ENCODE measurements around the gene ALK.

ALK gene

DNA sequence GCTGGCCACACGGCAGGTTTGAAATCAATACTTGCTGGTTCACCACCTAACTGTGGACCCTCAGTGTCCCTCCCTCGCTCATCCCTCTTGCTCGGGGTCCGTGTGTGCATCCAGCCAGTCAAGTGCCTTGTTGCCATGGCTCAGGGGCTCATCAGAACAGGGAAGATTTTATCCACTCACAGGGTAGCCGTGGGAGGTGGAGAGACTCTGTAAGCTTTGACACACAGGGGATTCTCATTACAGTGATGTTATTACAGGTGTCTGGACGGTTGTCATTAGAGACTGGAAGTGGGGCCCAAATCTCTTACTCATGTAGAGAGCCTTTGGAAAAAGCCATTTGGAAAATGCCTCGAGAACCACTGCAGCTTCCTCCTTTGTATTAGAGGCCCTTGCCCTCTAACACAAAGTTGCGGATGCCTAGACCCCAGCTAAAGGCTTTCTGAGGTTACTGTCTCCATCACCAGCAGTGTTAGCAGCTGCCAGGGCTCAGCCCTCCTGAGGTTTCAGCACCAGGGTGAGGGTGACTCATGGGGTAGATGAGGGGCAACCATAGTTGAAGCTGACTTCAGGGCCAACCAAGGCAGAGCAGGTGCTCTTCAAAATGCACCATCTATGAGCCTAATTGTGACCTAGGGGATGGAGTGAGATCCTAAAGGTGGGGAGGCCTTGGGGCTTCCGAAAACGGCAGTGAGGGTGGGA is 610.6 kb downstream of the ALK start:
- no peak overlapping the region for H2AFZ ChIP-seq (ENCODE audit: low read depth)
- no peak overlapping the region for H3K27ac ChIP-seq
- no peak overlapping the region for H3K4me3 ChIP-seq (IDR thresholded peaks at IDR 0.05; ENCODE audit: insufficient read depth, low read depth, low read length)
- H3K79me2 ChIP-seq (ENCODE audit: insufficient read depth, low read depth), result no peaks in the 10 kb centered on the region
- H3K4me1 ChIP-seq (ENCODE audit: low read depth, poor library complexity, severe bottlenecking), result no peaks in the 10 kb centered on the region
- H3K27me3 ChIP-seq (ENCODE audit: insufficient read depth, low read depth), result no peaks in the 10 kb centered on the region
- no peaks in the 10 kb centered on the region for H3K36me3 ChIP-seq (ENCODE audit: insufficient read depth)
- no peak overlapping the region for H3K4me2 ChIP-seq
- no peaks in the 10 kb centered on the region for H4K20me1 ChIP-seq (ENCODE audit: insufficient read depth)
- H3K9ac ChIP-seq, result no peak overlapping the region
- TF ChIP-seq, protein P1, sequence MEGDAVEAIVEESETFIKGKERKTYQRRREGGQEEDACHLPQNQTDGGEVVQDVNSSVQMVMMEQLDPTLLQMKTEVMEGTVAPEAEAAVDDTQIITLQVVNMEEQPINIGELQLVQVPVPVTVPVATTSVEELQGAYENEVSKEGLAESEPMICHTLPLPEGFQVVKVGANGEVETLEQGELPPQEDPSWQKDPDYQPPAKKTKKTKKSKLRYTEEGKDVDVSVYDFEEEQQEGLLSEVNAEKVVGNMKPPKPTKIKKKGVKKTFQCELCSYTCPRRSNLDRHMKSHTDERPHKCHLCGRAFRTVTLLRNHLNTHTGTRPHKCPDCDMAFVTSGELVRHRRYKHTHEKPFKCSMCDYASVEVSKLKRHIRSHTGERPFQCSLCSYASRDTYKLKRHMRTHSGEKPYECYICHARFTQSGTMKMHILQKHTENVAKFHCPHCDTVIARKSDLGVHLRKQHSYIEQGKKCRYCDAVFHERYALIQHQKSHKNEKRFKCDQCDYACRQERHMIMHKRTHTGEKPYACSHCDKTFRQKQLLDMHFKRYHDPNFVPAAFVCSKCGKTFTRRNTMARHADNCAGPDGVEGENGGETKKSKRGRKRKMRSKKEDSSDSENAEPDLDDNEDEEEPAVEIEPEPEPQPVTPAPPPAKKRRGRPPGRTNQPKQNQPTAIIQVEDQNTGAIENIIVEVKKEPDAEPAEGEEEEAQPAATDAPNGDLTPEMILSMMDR (conservative IDR thresholded peaks at IDR 0.05; ENCODE audit: low read depth, low read length), result no peak

DNA sequence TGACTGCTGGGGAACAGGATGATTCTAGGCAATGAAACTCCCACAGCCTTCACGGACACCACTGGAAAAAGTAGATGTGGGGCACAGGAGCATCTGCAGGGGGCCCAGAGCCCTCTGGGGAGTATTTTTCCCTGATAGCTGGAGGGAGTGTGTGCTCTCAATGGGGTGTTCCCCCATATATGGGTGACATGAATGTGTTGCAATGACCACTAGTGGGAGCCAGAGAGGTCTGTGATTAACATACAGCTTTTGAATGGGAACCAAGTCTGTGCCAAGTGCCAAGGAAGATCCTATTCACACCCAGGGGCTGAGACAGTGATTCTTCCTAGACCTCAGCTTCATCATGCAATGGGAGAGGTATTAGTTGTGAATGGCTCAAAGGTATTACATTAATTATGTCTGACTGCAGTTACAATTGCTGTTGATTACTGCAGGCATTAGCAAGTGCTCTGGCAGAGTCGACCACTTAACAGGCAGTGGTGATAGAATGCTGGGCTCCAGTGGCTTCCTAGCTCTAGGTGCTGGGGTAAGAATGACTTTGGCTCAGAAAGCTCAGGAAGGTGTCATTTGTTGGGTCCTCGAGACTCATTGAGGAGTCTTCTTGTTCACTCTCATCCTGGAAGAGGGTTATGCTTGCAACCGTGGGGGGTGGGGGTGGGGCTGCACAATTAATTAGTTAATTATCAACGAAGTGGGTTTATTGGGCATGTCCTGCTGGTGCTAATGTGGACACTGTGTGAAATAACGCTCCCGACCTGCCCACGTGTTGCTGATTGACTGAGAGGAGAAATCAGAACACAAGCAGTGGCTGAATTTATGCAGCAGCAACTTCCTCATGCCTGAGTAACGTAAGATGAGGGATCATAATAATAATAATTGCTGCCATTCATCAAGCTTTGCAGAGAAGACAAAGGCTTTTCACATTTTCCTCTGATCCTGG is 612.0 kb downstream of the ALK start:
- H2AFZ ChIP-seq (ENCODE audit: low read depth), result no peak overlapping the region
- no peaks in the 10 kb centered on the region for H3K36me3 ChIP-seq (ENCODE audit: insufficient read depth)
- no peaks in the 10 kb centered on the region for H3K27me3 ChIP-seq (ENCODE audit: insufficient read depth, low read depth)
- H3K4me1 ChIP-seq (ENCODE audit: low read depth, poor library complexity, severe bottlenecking), result no peaks in the 10 kb centered on the region
- H3K27ac ChIP-seq, result no peak overlapping the region
- no peaks in the 10 kb centered on the region for H4K20me1 ChIP-seq (ENCODE audit: insufficient read depth)
- TF ChIP-seq, protein P1 (conservative IDR thresholded peaks at IDR 0.05; ENCODE audit: low read depth, low read length), result peak; percentile 90
- no peak overlapping the region for H3K4me3 ChIP-seq (IDR thresholded peaks at IDR 0.05; ENCODE audit: insufficient read depth, low read depth, low read length)
- H3K4me2 ChIP-seq, result no peak overlapping the region
- H3K79me2 ChIP-seq (ENCODE audit: insufficient read depth, low read depth), result no peaks in the 10 kb centered on the region
- no peak overlapping the region for H3K9ac ChIP-seq

DNA sequence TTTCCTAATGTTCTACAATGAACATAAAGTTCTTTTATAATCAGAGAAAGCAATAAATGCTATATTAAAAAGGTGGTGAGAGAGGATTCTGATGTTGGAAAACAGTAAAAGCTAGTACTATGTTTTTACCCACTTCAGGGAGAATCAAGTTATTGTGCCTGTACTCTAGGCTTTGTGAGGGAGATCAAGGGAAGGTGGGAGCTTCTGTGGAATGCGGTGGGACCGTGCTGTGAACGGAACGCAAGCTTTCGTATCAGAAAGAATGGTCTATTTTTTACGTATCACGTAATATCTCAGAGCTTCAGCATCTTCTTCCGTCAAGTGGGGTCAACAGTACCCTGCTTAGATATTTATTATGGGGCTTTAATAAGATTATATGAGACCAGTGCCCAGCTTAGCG is 613.0 kb downstream of the ALK start:
- no peak overlapping the region for H3K27ac ChIP-seq
- no peaks in the 10 kb centered on the region for H3K4me1 ChIP-seq (ENCODE audit: low read depth, poor library complexity, severe bottlenecking)
- H3K9ac ChIP-seq, result no peak overlapping the region
- no peak overlapping the region for H2AFZ ChIP-seq (ENCODE audit: low read depth)
- TF ChIP-seq, protein P1 (conservative IDR thresholded peaks at IDR 0.05; ENCODE audit: low read depth, low read length), result no peak
- no peaks in the 10 kb centered on the region for H3K27me3 ChIP-seq (ENCODE audit: insufficient read depth, low read depth)
- no peak overlapping the region for H3K4me3 ChIP-seq (IDR thresholded peaks at IDR 0.05; ENCODE audit: insufficient read depth, low read depth, low read length)
- no peaks in the 10 kb centered on the region for H4K20me1 ChIP-seq (ENCODE audit: insufficient read depth)
- H3K79me2 ChIP-seq (ENCODE audit: insufficient read depth, low read depth), result no peaks in the 10 kb centered on the region
- no peak overlapping the region for H3K4me2 ChIP-seq
- H3K36me3 ChIP-seq (ENCODE audit: insufficient read depth), result no peaks in the 10 kb centered on the region

DNA sequence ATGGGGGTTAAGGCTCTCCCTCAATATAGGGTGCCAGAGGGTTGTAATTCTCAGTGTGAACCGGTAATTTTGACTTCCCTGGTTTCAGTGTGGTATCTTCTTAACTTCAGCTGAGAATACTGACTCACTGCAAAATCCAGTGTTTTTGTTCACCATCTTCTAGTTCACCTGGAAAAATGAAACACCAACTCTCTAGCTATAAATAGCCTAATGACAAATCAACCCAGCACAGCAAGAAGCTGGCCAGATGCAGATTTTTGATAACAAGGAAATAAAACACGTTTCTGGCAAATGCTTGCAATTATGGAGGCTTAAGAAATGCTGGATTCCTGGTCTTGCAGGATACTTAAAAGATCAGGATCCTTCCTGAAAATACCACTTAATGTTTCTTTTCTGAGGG is 613.9 kb downstream of the ALK start:
- no peaks in the 10 kb centered on the region for H3K4me1 ChIP-seq (ENCODE audit: low read depth, poor library complexity, severe bottlenecking)
- no peak overlapping the region for H3K9ac ChIP-seq
- H3K27ac ChIP-seq, result no peak overlapping the region
- no peaks in the 10 kb centered on the region for H3K79me2 ChIP-seq (ENCODE audit: insufficient read depth, low read depth)
- no peaks in the 10 kb centered on the region for H4K20me1 ChIP-seq (ENCODE audit: insufficient read depth)
- TF ChIP-seq, protein P1 (conservative IDR thresholded peaks at IDR 0.05; ENCODE audit: low read depth, low read length), result no peak
- no peak overlapping the region for H3K4me2 ChIP-seq
- no peaks in the 10 kb centered on the region for H3K27me3 ChIP-seq (ENCODE audit: insufficient read depth, low read depth)
- no peak overlapping the region for H2AFZ ChIP-seq (ENCODE audit: low read depth)
- H3K36me3 ChIP-seq (ENCODE audit: insufficient read depth), result no peaks in the 10 kb centered on the region
- no peak overlapping the region for H3K4me3 ChIP-seq (IDR thresholded peaks at IDR 0.05; ENCODE audit: insufficient read depth, low read depth, low read length)
